Kidney (tissue), 14 donors: ENCODE data around the gene PERM1. TPM values are rescaled to one million over a fixed set of nuclear protein-coding genes. Genes with fewer than 3 reads are reported as not detected.
"Not testable (repeated sequence)": the region's sequence is repeated elsewhere in the genome, so short reads cannot be mapped to it uniquely, and the experiment has no call there.

Experiments
- DNase-seq, 5 donors: peaks; one replicate each; pipeline ENCODE4 v3.0.0-alpha.2; 2013 to 2020
- FAIRE-seq: peaks from 2 replicates; lab custom pipeline; 2012; peaks lifted over from hg19 to GRCh38; lab: Jason Lieb, UNC
- H3K27ac ChIP-seq, 2 donors: one replicate each; pipeline ENCODE4 v1.7.0; 2013; ENCODE audit warnings: low read depth in 2 of 2, low read length in 2 of 2, inconsistent platforms in 1 of 2
- H3K27me3 ChIP-seq: one replicate; pipeline ENCODE4 v1.7.1; 2013; ENCODE audit warnings: low read length, inconsistent platforms; ENCODE audit not compliant: control insufficient read depth, insufficient read depth
- H3K36me3 ChIP-seq, 3 donors: one replicate each; pipeline versions ENCODE4 v1.7.0 to v1.7.1; 2013; ENCODE audit warnings: low read length in 3 of 3, control low read depth in 1 of 3, inconsistent platforms in 1 of 3; ENCODE audit not compliant: insufficient read depth in 3 of 3, control insufficient read depth in 2 of 3
- H3K4me1 ChIP-seq, 3 donors: one replicate each; pipeline versions ENCODE4 v1.7.0 to v1.7.1; 2013; ENCODE audit warnings: low read length in 3 of 3, inconsistent platforms in 1 of 3, low read depth in 1 of 3; ENCODE audit not compliant: control insufficient read depth in 2 of 3, insufficient read depth in 2 of 3
- H3K4me3 ChIP-seq, 3 donors: one replicate each; pipeline versions ENCODE4 v1.7.0 to v1.8.1; 2013; ENCODE audit warnings: low read length in 3 of 3, control low read depth in 1 of 3, inconsistent platforms in 1 of 3
- H3K9ac ChIP-seq, 3 donors: one replicate each; pipeline versions ENCODE4 v1.7.0 to v1.7.1; 2013; ENCODE audit warnings: low read length in 3 of 3, control low read depth in 1 of 3, inconsistent platforms in 1 of 3
- H3K9me3 ChIP-seq, 3 donors: one replicate each; pipeline versions ENCODE4 v1.7.0 to v1.7.1; 2013; ENCODE audit warnings: low read length in 3 of 3, control low read depth in 1 of 3, inconsistent platforms in 1 of 3; ENCODE audit not compliant: control insufficient read depth in 2 of 3, insufficient read depth in 1 of 3
- intact Hi-C: fragments of 100-400 bp; cut with DNase I; formaldehyde crosslinking; loops from one replicate; pipeline ENCODE4 v1.11.1; 2022
- polyA plus RNA-seq: library from polyadenylated mRNA; stranded (reverse); fragments of 350-450 nt; fragmentation: Illumina TruSeq; extraction: RNeasy Lipid Tissue Mini Kit (QIAGEN cat#74804); gene quantifications from one replicate; pipeline ENCODE4 v1.2.3, GENCODE V29; 2014; ENCODE audit warnings: low read depth, low replicate concordance; ENCODE audit not compliant: insufficient read depth
- total RNA-seq: library from RNA; stranded (reverse); fragmentation: NEBNext Ultra II Directional; extraction: Animal tissue kit (Norgen Biotek cat#: 25700); gene quantifications from one replicate; pipeline ENCODE4 v1.2.1, GENCODE V29; 2021
- TF ChIP-seq, protein P1 (sequence below): IDR thresholded peaks from 3 replicates; pipeline ENCODE4 v1.5.1; 2012; ENCODE audit warnings: mild to moderate bottlenecking, moderate library complexity, borderline replicate concordance; ENCODE audit not compliant: insufficient read depth; ENCODE audit errors: extremely low read depth
- donor health status: control.
- donor health status: control.
- donor health status: control.
- donor health status: control.
- donor health status: control.
- donor health status: DM: yes; HTN: yes; CAD: no.
- donor health status: Normal renal cell carcinoma (clear cell type).

Gene PERM1
- total and polyA plus RNA-seq, 2 donors from 2014 or later, result 0.25 to 0.86 TPM

GRCh38 chr1:950268-950667 lies 31.6 kb downstream of the PERM1 start:
- peaks cover 7 to 44% (median 25%) of the 10 kb centered on the region in 3 donors for H3K36me3 ChIP-seq
- TF ChIP-seq, protein P1, sequence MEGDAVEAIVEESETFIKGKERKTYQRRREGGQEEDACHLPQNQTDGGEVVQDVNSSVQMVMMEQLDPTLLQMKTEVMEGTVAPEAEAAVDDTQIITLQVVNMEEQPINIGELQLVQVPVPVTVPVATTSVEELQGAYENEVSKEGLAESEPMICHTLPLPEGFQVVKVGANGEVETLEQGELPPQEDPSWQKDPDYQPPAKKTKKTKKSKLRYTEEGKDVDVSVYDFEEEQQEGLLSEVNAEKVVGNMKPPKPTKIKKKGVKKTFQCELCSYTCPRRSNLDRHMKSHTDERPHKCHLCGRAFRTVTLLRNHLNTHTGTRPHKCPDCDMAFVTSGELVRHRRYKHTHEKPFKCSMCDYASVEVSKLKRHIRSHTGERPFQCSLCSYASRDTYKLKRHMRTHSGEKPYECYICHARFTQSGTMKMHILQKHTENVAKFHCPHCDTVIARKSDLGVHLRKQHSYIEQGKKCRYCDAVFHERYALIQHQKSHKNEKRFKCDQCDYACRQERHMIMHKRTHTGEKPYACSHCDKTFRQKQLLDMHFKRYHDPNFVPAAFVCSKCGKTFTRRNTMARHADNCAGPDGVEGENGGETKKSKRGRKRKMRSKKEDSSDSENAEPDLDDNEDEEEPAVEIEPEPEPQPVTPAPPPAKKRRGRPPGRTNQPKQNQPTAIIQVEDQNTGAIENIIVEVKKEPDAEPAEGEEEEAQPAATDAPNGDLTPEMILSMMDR, result no peak
- H3K9ac ChIP-seq, result no peak overlapping the region
- no peak for FAIRE-seq
- intact Hi-C loops, result no loop called here
- H3K27me3 ChIP-seq, result no peaks in the 10 kb centered on the region
- no peak overlapping the region for H3K27ac ChIP-seq
- no peaks in the 10 kb centered on the region for H3K4me1 ChIP-seq
- peak overlapping the region in 1 of 3 donors; percentile 17 for H3K4me3 ChIP-seq
- DNase-seq, result no peak
- peaks cover 0 to 4% (median 0%) of the 10 kb centered on the region in 3 donors for H3K9me3 ChIP-seq

GRCh38 chr1:947958-948357 lies 33.9 kb downstream of the PERM1 start:
- H3K27ac ChIP-seq, result no peak overlapping the region
- intact Hi-C loops, result no loop called here
- peaks cover 7 to 33% (median 20%) of the 10 kb centered on the region in 3 donors for H3K36me3 ChIP-seq
- H3K27me3 ChIP-seq, result no peaks in the 10 kb centered on the region
- no peak overlapping the region for H3K9ac ChIP-seq
- peaks cover 0 to under 1% (median 0%) of the 10 kb centered on the region in 3 donors for H3K4me1 ChIP-seq
- H3K4me3 ChIP-seq, result no peak overlapping the region
- TF ChIP-seq, protein P1, result no peak
- FAIRE-seq (no peak), DNase-seq (peak in 1 of 5 donors; percentile 43)
- peaks cover 0 to 4% (median 0%) of the 10 kb centered on the region in 3 donors for H3K9me3 ChIP-seq

- DNase-seq, FAIRE-seq, H3K9ac ChIP-seq, H3K4me3 ChIP-seq, H3K27ac ChIP-seq, intact Hi-C loops, H3K27me3 ChIP-seq, H3K9me3 ChIP-seq, H3K4me1 ChIP-seq: not testable (repeated sequence)
- H3K36me3 ChIP-seq, result peaks cover 7 to 25% (median 20%) of the 10 kb centered on the region in 3 donors
Measured at GRCh38 chr1:946811-947210, 35.1 kb downstream of the PERM1 start.

GRCh38 chr1:945688-946556 lies 36.0 kb downstream of the PERM1 start:
- H3K9me3 ChIP-seq, result peaks cover 0 to 4% (median 0%) of the 10 kb centered on the region in 3 donors
- FAIRE-seq (no peak), DNase-seq (peak in 1 of 5 donors; percentile 55)
- peaks cover 7 to 22% (median 16%) of the 10 kb centered on the region in 3 donors for H3K36me3 ChIP-seq
- intact Hi-C loops, result no loop called here
- TF ChIP-seq, protein P1, result no peak
- no peaks in the 10 kb centered on the region for H3K27me3 ChIP-seq
- peaks cover 0 to 9% (median 0%) of the 10 kb centered on the region in 3 donors for H3K4me1 ChIP-seq
- no peak overlapping the region for H3K9ac ChIP-seq
- H3K4me3 ChIP-seq, result no peak overlapping the region
- no peak overlapping the region for H3K27ac ChIP-seq
